Spinal cord (tissue), 10 donors: Measurements from ENCODE around the gene AHCYL1. TPM values are rescaled to one million over a fixed set of nuclear protein-coding genes. Genes with fewer than 3 reads are reported as not detected.

Experiments used
- DNase-seq, 6 donors: peaks; one replicate each; pipeline versions ENCODE4 v3.0.0 to v3.0.0-alpha.2; 2013 to 2015; ENCODE audit warnings: low spot score in 6 of 6, low read depth in 4 of 6
- H3K27ac ChIP-seq: one replicate; pipeline ENCODE4 v1.5.1; 2013; ENCODE audit warnings: low read depth, low read length, control low read depth
- H3K27me3 ChIP-seq: one replicate; pipeline ENCODE4 v1.6.1; 2013; ENCODE audit warnings: low read length; ENCODE audit not compliant: control insufficient read depth, insufficient read depth
- H3K36me3 ChIP-seq: one replicate; pipeline ENCODE4 v1.6.1; 2013; ENCODE audit warnings: low read length; ENCODE audit not compliant: control insufficient read depth, insufficient read depth
- H3K4me1 ChIP-seq: one replicate; pipeline ENCODE4 v1.6.1; 2013; ENCODE audit warnings: low read length; ENCODE audit not compliant: control insufficient read depth, insufficient read depth
- H3K4me3 ChIP-seq: one replicate; pipeline ENCODE4 v1.5.1; 2013; ENCODE audit warnings: low read depth, low read length, control low read depth
- H3K9me3 ChIP-seq: one replicate; pipeline ENCODE4 v1.6.1; 2013; ENCODE audit warnings: low read length; ENCODE audit not compliant: control insufficient read depth, insufficient read depth
- WGBS: methylation state at CpG from one replicate; pipeline ENCODE4 v1.1.5; 2013; ENCODE audit warnings: missing lambda C conversion rate; ENCODE audit not compliant: insufficient coverage; 5-methylcytosine and 5-hydroxymethylcytosine counted together
- polyA plus RNA-seq, 2 donors: library from polyadenylated mRNA; unstranded; fragments of 120-200 nt; gene quantifications; one replicate each; pipeline ENCODE4 v1.2.1, GENCODE V29; 2013; ENCODE audit not compliant: insufficient read length in 2 of 2
- total RNA-seq, 2 donors: library from RNA; depleted of rRNA in 1 of 2; stranded (reverse); fragments of 120-200 nt in 1 of 2; fragments of >200 nt in 1 of 2; gene quantifications; one replicate each; pipeline versions ENCODE4 v1.2.3 to v1.2.4, GENCODE V29; 2013 to 2014
- donor health status: healthy.

AHCYL1 gene
- total and polyA plus RNA-seq, 4 donors = 64.4 to 136 (median 98.3) TPM

DNA sequence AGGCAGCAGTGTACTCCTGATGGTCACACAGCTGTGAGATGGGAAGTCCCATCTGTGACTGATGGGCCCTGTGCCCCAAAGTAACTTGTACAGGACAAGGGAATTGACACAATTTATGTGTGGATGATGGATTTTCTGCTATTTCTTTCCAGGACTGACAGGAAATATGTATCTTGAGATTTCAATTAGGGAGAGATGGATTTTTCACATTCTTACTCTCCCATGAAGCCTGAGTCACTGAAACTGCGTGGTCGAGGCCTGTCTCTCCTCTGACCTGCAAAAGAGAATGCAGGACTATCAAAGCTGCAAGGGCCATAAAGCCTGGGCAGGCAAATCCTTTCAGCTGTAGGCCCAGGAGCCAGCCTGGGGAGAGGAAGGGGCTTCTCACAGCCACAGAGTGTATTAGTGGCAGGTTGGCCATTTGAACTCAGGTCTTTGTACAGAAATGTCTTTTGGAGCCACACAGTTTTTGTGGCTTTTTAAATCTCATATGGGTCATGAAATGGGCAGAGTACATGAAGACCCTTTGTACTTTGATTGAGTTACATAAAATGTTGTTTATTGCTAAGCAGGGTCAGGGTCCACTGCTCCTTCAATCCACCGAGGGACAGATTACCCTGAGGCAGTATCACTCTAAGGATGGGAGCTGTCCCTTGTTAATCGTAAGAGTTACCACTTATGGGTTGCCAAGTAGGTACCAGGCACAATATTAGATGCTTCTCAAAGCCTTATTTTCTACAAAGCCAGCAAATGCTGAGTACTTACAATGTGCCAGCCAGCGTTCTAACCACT, 71.1 kb downstream of the AHCYL1 start:
- no peak overlapping the region for H3K4me3 ChIP-seq
- H3K4me1 ChIP-seq = no peaks in the 10 kb centered on the region
- WGBS = 86% methylated on average over 2 of the region's 5 CpGs
- no peaks in the 10 kb centered on the region for H3K27me3 ChIP-seq
- H3K36me3 ChIP-seq = peaks cover 93% of the 10 kb centered on the region
- H3K9me3 ChIP-seq = no peaks in the 10 kb centered on the region
- H3K27ac ChIP-seq = no peak overlapping the region
- DNase-seq = no peak

DNA sequence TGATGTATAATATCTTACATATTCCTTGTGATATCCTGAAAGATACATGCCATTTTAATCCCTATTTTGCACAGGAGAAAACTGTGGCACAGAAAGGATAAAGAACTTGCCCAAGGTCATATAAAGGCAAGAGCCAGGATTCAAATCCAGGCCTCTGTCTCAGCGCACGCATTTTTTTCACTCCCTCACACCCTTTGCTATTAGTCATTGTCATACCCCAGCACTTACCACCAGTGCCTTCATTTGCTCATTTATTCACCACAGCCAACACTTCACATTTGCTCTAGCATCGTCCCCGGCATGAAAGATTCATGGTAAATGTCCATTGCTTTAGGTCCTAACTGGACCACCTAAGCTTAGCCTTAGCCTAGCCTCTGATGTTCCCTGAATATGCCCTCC, 71.7 kb downstream of the AHCYL1 start:
- WGBS = 80% methylated on average over 4 of the region's 4 CpGs
- DNase-seq = no peak
- no peaks in the 10 kb centered on the region for H3K4me1 ChIP-seq
- no peak overlapping the region for H3K4me3 ChIP-seq
- no peak overlapping the region for H3K27ac ChIP-seq
- H3K27me3 ChIP-seq = no peaks in the 10 kb centered on the region
- H3K36me3 ChIP-seq = peaks cover 94% of the 10 kb centered on the region
- H3K9me3 ChIP-seq = no peaks in the 10 kb centered on the region

DNA sequence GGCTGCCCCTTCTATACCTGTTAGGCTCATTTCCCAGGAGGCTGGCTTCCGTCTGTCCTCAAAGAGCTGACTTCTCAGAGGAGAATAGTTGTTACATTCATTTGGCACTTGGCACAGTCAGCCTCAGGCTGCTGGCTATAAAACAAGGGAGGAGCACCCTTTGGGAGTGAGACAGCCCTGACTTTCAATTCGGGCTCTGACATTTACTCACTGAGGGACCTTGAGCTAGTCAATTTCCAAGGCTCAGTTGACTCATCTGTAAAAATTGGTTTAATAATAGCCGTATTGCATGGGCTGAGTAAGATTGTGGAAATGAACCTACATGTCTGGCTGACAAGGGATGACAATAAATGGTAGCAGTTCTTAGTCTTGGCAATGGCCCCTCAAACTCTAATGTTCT, 72.2 kb downstream of the AHCYL1 start:
- WGBS = 65% methylated on average over 2 of the region's 3 CpGs
- Histone ChIP-seq H3K27me3 (no peaks in the 10 kb centered on the region), H3K9me3 (no peaks in the 10 kb centered on the region), H3K4me1 (no peaks in the 10 kb centered on the region), H3K27ac (no peak overlapping the region), H3K4me3 (no peak overlapping the region), H3K36me3 (peaks cover 93% of the 10 kb centered on the region)
- DNase-seq = no peak

DNA sequence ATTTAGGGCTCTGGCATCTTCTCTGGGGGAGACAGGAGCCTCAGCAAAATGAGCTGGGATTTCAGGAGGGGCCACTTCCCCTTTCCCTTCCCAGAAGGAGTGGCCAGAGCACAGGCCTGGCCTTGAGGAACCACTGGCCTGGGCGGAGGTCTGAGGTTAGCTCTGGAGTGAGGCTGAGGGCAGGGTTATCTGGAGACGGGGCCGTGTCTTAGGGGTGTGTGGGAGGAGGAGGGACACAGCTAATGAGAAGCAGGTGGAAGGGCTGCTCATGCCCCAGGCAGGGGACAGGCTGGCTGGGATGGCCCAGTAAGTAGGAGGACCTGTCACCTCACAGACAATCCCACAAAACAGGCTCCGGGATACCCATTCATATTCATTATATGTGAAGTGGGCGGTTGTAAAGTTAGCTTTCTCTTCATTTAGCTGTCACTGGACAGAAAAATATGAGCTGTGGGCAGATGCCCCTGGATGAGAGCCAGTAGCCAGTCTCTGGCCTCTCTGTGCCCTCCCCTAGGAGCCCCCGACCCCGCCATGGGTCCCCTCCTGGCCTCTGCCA, 73.5 kb downstream of the AHCYL1 start:
- Histone ChIP-seq H3K4me1 (no peaks in the 10 kb centered on the region), H3K9me3 (no peaks in the 10 kb centered on the region), H3K4me3 (no peak overlapping the region), H3K36me3 (peaks cover 80% of the 10 kb centered on the region), H3K27ac (no peak overlapping the region), H3K27me3 (no peaks in the 10 kb centered on the region)
- WGBS = 78% methylated on average over 5 of the region's 7 CpGs
- DNase-seq = no peak

DNA sequence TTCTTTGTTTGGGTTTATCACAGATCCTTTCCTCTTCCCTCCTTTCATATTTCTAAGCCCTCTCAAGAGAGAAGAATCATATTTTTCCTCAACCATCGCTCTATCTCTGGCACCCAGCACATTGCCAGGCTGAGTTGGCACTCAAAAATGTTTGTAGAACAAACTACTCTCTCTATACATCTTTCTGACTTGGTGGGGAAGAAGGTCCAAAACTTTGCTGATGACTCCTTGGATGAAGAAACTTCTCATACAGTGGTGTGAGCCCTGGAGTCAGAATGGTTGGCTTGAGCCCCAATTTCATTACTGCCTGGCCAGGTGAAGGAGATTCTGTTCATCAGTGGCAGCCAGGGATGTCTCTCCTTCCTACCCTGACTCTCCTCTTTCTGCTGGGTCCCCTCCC, 74.0 kb downstream of the AHCYL1 start:
- Histone ChIP-seq H3K27me3 (no peaks in the 10 kb centered on the region), H3K9me3 (no peaks in the 10 kb centered on the region), H3K27ac (no peak overlapping the region), H3K4me1 (no peaks in the 10 kb centered on the region), H3K4me3 (no peak overlapping the region), H3K36me3 (peaks cover 75% of the 10 kb centered on the region)
- DNase-seq = no peak
- WGBS = no CpG with 5 or more reads among the region's 1 CpG

DNA sequence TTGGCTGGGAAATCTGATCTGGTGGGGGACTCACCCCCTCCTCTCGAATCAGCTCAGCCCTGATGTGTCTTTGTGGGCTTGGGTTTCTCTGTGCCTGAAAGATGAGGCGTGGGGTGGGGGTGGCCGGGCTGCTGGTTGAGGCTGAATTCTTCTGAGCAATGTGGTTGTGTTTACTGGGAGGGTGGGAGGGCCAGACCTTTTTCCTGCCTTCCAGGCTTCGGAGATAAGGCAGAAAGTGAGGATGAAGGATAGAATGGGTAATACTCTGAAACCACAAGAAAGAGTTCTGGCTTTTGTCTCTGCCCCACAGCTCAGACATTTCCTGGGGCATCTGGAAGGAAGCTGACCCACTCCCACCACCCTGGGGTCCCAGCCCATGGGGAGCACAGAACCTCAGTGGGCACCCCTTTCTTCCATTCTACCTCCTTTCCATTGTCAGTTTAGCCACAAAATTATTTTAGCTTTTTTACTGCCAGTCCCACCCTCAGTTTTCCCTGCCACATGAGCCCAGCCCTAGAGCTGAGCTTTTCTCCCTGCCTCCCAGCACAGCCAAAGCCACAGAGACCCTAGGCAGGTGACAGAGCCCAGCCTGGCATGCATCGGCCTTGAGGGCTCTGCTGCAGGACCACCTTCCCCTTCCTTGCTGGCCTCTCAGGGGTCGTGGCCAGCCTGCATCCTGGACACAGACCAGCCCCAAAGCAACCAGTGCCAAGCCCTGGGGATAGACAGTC, 74.7 kb downstream of the AHCYL1 start:
- WGBS = 82% methylated on average over 5 of the region's 6 CpGs
- no peak for DNase-seq
- no peak overlapping the region for H3K4me3 ChIP-seq
- H3K9me3 ChIP-seq = no peaks in the 10 kb centered on the region
- no peaks in the 10 kb centered on the region for H3K4me1 ChIP-seq
- H3K27me3 ChIP-seq = no peaks in the 10 kb centered on the region
- no peak overlapping the region for H3K27ac ChIP-seq
- H3K36me3 ChIP-seq = peaks cover 68% of the 10 kb centered on the region

DNA sequence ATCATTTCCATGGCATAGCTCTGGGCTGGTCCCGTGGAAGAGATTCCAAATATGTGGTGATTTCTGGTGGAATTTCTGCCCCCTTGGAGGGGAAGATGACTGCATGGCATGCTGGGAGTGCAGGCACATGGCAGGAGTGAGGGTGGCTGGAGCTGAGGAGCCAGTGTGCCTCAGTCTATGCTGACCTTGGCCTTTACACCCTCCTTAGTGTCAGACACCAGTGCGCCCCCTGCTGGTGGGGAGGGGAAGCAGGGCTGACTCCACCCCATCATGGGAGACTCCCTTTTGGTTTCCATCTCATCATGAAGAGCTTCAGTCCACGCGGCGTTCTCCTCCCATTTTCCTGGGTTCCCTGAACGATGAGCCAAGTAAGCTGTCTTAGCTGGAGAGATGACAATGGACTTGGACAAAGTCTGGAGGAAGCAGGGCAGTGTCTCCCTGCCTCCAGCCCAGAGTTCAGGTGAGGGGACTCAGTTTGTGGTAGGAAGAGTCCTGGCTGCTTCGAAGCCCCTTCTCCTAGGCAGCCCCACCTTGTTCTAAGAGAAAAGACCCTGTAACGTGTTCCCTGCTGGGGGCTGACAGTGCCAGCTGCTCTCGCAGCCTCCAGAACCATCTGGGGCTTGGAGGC, 75.6 kb downstream of the AHCYL1 start:
- H3K36me3 ChIP-seq = peaks cover 67% of the 10 kb centered on the region
- 90% methylated on average over 7 of the region's 9 CpGs for WGBS
- no peaks in the 10 kb centered on the region for H3K4me1 ChIP-seq
- H3K27me3 ChIP-seq = no peaks in the 10 kb centered on the region
- H3K27ac ChIP-seq = no peak overlapping the region
- DNase-seq = no peak
- H3K9me3 ChIP-seq = no peaks in the 10 kb centered on the region
- no peak overlapping the region for H3K4me3 ChIP-seq

DNA sequence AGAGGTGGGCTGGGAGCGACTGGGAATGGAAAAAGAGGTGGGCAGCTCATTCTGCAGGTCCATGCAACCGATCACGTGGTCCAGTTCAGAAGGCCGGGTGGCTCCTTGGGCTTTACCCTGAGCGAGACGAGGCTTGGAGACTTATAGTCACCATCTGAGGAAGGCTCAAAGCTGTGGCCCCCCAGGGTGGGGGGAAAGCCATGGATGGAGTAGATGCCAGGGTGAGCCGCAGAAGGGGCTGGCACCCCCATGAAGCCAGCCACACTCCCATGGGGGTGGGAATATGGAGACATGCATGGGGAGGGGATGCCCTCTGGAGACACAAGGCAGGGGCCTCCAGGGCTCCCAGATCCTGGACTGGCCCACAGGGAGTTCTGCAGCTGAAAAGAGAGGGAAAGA, 76.1 kb downstream of the AHCYL1 start:
- 93% methylated on average over 6 of the region's 7 CpGs for WGBS
- H3K9me3 ChIP-seq = no peaks in the 10 kb centered on the region

DNA sequence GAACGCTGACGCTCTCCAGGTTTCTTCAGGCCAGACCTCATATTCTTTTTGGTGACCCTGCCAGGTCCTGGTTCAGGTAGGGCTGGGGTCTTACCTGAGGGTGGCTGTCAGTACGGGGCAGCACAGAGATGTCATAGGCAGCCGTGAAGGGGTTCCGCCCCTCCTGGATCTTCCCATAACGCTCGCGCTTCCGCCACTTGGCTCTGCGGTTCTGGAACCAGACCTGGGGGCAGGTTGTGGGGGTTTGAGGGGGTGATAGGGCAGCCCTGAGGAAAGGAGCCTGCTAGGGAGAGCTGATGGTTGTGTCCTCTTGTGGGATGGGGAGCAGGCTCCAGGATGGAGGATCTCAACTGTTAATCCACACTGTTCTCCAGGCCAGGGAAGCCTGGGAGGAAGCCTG, 76.8 kb downstream of the AHCYL1 start:
- Histone ChIP-seq H3K9me3 (no peaks in the 10 kb centered on the region), H3K36me3 (peaks cover 55% of the 10 kb centered on the region), H3K27ac (no peak overlapping the region), H3K27me3 (peaks cover 10% of the 10 kb centered on the region), H3K4me1 (no peaks in the 10 kb centered on the region), H3K4me3 (no peak overlapping the region)
- DNase-seq = no peak
- 97% methylated on average over 7 of the region's 10 CpGs for WGBS

More for the DNA sequence above, 76.1 kb downstream of the AHCYL1 start:
- no peak for DNase-seq
- Histone ChIP-seq H3K36me3 (peaks cover 62% of the 10 kb centered on the region), H3K27me3 (peaks cover 4% of the 10 kb centered on the region), H3K4me3 (no peak overlapping the region), H3K4me1 (no peaks in the 10 kb centered on the region), H3K27ac (no peak overlapping the region)
